Sigmoid colon (tissue), 4 donors: ENCODE measurements around the gene GNAQ.

Source experiments
- CTCF ChIP-seq, 4 experiments: fragments of 450-650 bp in 3 of 4; fragments of 200-600 bp in 1 of 4; IDR thresholded peaks; one replicate each; pipeline ENCODE4 v1.5.1; 2016 to 2019; ENCODE audit warnings: antibody characterized with exemption in 4 of 4, mild to moderate bottlenecking in 3 of 4, moderate library complexity in 2 of 4
- EP300 ChIP-seq, 4 donors: sonication (generic); formaldehyde crosslinking; IDR thresholded peaks; one replicate each; pipeline ENCODE4 v1.6.1; 2017; ENCODE audit warnings: antibody characterized with exemption in 4 of 4
- POLR2A ChIP-seq, 2 donors: fragments of 450-650 bp; IDR thresholded peaks; one replicate each; pipeline ENCODE4 v1.6.1; 2016; ENCODE audit warnings: antibody characterized with exemption in 2 of 2, mild to moderate bottlenecking in 2 of 2, moderate library complexity in 2 of 2
- POLR2AphosphoS5 ChIP-seq, 4 donors: sonication (generic); formaldehyde crosslinking; IDR thresholded peaks; one replicate each; pipeline ENCODE4 v1.6.1; 2017; ENCODE audit warnings: antibody characterized with exemption in 4 of 4

- no peak for TF ChIP-seq CTCF (IDR thresholded peaks at IDR 0.05)
- TF ChIP-seq POLR2A (IDR thresholded peaks at IDR 0.05), result no peak
- no peak for TF ChIP-seq POLR2AphosphoS5 (IDR thresholded peaks at IDR 0.05)
- no peak for TF ChIP-seq EP300 (IDR thresholded peaks at IDR 0.05)
Observed at GRCh38 chr9:77885104-77885672, 146.4 kb downstream of the GNAQ start.
